Measurements from ENCODE around the gene DACH1. TPM values are rescaled to one million over a fixed set of nuclear protein-coding genes. Genes with fewer than 3 reads are reported as not detected.

Gene DACH1
- total RNA-seq, 2 donors from 2014 or later: not detected

DNA sequence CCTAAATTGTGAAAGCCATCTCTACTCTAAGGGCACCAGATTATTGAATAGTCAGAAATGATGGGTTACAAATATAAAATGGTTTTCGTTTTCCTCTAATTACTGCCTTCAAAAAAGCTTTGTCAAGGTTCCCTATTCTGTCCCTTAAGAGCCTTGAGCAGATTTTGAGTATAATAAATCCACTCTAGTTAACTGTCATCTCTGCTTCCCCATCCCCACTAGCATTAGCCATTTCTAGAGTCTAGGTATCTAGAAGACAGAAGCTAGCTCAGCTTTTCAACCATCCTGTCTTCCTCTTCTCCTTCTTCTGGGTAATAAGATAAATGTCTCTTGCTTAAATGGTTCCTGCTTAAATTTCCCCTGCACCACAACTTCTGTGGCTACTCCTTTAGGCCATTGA is 290.4 kb downstream of the DACH1 start:
- no peaks in the 10 kb centered on the region for H3K9me3 Mint-ChIP-seq
- H3K27ac Mint-ChIP-seq: no peak overlapping the region
- no peaks in the 10 kb centered on the region for H3K36me3 Mint-ChIP-seq
- no peak for DNase-seq (ENCODE audit: low spot score in 2 of 2)
- ATAC-seq: no peak

DNA sequence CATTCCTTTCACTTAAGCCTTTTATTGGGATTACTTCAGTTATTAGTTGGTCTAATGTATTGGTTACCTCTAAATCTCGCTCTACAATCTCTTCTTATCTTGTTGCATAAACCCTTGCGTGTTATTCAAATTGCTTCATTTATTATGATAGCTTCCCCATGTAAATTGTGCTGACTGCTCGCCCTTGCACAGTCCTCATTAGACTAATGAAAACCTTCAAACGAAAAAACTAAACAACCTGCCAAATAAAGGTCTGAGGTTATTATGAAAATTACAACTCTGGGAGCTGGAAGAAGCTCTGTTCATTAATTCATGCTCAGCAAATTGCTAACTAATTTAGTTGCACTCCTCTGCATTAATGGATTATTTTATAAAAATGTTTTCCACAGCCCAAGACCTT is 320.1 kb downstream of the DACH1 start:
- ATAC-seq: no peak
- H3K36me3 Mint-ChIP-seq: no peaks in the 10 kb centered on the region

DNA sequence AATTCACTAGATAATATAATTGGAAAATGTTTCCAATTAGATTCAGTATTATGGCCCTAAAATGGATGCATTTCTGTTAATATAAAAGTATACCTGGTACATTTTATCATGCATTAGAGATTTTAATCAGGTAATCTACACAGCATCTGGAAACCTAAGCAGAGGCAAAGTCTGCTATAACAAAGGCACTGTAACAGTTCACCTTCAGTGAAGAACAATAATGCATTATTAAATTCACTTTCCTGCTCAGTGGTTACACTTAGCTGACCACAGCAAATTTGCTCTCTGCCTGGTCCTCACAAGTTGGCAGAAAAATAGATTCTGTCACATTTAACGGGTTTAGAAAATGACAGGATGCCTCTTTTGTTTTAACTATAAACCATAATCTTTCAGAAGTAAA is 326.9 kb downstream of the DACH1 start:
- DNase-seq (ENCODE audit: low spot score in 2 of 2) (no peak), ATAC-seq (no peak)
- Mint-ChIP-seq H3K36me3 (no peaks in the 10 kb centered on the region), H3K27ac (no peak overlapping the region), H3K9me3 (peaks cover 0 to 3% of the 10 kb centered on the region in 2 donors)

More for the DNA sequence above, 320.1 kb downstream of the DACH1 start:
- Mint-ChIP-seq H3K9me3 (no peaks in the 10 kb centered on the region), H3K27ac (no peak overlapping the region)
- no peak for DNase-seq (ENCODE audit: low spot score in 2 of 2)

DNA sequence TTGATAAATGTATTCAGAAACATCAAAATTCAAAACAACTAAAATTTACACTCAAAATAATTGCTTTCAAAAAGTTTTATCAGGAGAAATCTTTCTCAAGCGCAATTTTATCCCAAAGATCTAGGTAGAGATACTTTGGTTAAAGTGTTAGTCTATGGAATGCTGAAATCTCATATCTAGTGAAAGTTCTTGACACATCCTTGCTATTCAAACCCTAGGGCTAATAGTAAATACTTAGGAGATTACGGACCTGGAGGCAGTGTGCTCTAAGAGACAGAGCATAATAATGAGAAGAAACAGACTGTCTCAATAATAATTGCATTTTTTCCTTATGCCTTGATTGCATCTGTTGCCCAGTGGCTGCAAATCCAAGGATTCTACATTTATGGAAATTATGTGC is 330.8 kb downstream of the DACH1 start:
- DNase-seq (ENCODE audit: low spot score in 2 of 2): no peak

DNA sequence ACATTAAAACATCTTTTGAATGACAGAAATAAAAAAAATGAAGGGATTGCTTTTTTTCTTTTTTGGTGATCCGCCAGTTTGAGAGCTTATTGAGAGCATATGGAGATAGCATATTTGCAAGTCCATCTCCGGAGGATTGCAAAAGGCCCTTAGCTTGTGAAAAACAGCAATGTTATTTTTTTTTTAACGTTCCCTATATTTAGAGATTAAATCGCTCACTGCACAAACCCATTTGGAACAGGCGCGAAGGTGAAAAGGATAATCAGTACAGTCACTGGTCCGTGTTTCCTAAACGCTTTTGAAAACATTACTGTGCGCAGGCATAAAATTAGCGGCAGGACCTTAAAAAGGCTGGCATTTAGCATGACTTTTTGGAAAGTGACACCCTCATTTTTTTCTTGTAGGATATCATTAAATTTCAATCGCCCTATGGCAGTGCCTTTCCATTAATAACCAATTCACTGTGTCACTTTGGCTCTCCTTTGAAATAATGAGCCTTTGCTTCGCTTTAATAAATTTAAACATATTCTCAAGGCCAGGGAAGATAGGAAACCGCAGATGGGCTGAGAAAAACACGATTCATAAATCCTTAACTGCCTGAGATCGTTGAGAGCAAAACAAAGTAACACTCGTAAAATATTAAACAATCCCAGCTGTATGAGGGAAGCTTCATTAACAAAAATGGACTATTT is 342.2 kb downstream of the DACH1 start:
- Mint-ChIP-seq H3K27ac (no peak overlapping the region), H3K36me3 (no peaks in the 10 kb centered on the region), H3K9me3 (no peaks in the 10 kb centered on the region)
- ATAC-seq (no peak), DNase-seq (ENCODE audit: low spot score in 2 of 2) (no peak)

More for the DNA sequence above, 330.8 kb downstream of the DACH1 start:
- ATAC-seq: no peak
- peaks cover 0 to 8% of the 10 kb centered on the region in 2 donors for H3K9me3 Mint-ChIP-seq
- no peak overlapping the region for H3K27ac Mint-ChIP-seq
- no peaks in the 10 kb centered on the region for H3K36me3 Mint-ChIP-seq

DNA sequence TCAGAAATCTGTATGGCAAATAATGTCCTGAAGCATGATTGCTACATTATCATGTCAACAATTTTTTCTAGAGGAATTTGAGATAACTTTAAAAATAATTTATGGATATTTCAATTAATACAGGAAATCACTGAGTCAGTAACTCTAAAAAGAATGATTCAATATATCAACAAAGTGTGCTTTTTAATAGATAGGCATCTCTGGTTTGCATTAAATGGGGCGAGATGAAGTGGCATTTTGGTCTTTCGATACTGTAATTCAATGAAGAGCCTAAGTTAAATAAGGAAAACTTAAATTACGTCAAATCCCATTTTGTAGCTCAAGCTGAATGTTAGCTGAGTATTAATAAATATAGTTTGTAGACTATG is 342.8 kb downstream of the DACH1 start:
- no peak overlapping the region for H3K27ac Mint-ChIP-seq
- no peak for DNase-seq (ENCODE audit: low spot score in 2 of 2)
- no peaks in the 10 kb centered on the region for H3K36me3 Mint-ChIP-seq
- ATAC-seq: no peak
- no peaks in the 10 kb centered on the region for H3K9me3 Mint-ChIP-seq

DNA sequence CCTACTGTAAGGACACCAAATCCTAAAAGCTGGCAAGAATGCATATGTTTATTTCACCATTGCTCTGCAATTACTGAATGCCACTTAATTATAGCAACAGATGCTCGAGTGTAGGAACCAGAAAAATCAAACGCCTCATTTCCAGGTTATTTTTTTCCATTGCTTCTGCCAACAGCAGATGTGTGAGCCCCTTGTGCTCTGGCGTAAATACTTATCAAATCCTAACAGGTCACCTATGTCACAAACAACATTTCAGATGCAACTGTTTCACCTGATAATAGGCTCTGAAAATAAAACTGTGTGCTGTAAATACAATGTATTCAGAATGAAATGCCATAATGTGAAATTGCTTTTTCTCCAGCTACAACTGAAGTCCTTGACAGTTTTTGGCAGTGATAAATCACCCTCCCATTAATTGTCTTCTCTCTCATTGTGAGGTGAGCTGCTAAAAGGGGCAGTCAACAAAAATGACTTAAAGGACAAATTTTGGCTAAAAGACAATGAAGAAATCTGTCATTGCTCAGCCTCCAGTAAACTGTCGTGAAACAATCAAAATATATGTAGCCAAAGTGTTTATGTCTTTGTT is 344.0 kb downstream of the DACH1 start:
- DNase-seq (ENCODE audit: low spot score in 2 of 2) (no peak), ATAC-seq (no peak)
- no peak overlapping the region for H3K27ac Mint-ChIP-seq
- H3K9me3 Mint-ChIP-seq: no peaks in the 10 kb centered on the region
- no peaks in the 10 kb centered on the region for H3K36me3 Mint-ChIP-seq

DNA sequence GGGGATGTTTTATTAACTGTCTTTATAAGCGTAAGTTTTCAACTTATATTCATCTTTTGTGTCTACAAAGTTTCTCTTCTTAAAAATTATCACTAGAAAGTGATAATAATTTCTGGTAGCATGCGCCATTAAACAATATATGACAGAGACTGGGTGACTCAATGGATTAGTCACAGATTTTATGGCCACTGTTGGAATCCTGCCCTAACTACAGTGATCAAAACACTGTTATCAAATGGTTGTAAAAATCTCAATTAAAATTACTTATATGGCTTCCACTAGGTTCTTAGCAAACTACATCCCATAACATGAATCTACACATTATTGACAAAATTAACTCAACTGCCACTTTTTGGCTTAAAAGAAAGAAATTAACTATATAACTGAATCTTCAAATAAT is 350.0 kb downstream of the DACH1 start:
- no peak for DNase-seq (ENCODE audit: low spot score in 2 of 2)
- Mint-ChIP-seq H3K27ac (no peak overlapping the region), H3K36me3 (no peaks in the 10 kb centered on the region), H3K9me3 (no peaks in the 10 kb centered on the region)
- ATAC-seq: no peak

DNA sequence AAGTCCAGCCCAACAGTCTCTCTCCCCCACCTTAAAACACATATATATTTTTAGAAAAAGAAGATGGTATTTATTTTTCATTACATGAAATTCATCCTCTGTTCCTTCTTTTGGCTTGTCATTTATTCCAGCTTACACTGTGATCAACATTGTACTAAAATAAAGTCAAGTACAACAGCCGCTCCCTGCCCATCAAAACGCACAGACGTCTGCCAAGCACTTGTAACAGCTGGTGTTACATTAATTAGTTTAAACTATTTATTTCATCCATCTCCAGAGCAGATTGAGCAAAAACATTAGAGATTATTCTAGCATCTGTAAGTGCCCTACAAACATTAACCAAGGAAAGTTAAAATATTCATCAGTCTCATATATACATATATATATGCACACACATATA is 350.5 kb downstream of the DACH1 start:
- ATAC-seq (no peak), DNase-seq (ENCODE audit: low spot score in 2 of 2) (no peak)
- Mint-ChIP-seq H3K36me3 (no peaks in the 10 kb centered on the region), H3K27ac (no peak overlapping the region), H3K9me3 (no peaks in the 10 kb centered on the region)

DNA sequence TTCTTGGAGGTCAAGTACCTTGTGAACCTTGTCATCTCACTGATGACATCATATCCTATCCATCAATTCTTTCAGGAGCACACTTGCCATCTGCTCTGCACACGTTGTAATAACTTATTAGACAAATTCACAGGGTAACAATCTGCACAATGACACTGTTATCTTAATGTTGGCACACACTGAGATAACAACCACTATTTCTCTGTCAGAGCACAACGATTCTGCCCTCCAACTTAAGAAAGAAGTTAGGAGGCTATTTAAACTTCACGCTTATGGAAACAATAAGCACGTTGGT is 351.3 kb downstream of the DACH1 start:
- Mint-ChIP-seq H3K36me3 (no peaks in the 10 kb centered on the region), H3K27ac (no peak overlapping the region)
- ATAC-seq: no peak

DNA sequence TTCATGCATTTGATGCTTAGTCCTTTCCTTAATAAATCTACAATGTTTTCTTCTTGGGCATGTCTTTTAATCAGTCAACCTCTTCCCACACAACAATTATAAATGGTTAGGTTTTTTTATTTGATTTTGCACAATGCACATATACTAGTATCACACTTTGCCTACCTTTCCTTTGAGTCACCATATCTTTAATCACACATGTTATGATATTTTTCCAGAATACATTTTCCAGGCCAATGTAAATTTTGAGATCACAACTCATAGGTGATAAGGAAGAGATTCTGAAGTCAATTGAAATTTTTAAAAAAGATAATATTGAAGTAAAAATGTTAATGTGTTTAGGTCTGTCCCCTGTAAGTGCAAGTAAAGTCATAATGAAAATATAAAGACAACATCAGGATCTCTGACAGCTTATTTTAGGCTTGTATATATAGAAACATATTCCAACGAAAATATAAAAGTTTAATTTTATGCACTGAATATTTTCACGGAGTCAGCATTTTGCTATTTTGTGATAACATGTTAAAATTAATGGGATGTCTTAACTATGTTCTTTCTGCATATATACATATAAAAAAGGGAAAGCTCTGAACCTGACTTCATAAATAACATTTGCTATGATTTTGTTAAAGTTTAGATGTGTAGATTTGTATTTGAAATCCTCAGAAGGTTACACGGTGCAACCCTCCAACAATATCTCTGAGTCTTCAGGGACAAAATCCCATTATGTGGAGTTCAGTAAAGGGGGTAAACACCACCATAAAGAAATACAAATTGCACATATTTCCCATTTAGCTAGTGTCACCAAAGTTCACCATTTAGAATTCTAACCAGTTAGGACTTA is 351.9 kb downstream of the DACH1 start:
- no peaks in the 10 kb centered on the region for H3K36me3 Mint-ChIP-seq
- DNase-seq (ENCODE audit: low spot score in 2 of 2) (no peak), ATAC-seq (no peak)
- peaks cover 2 to 5% of the 10 kb centered on the region in 2 donors for H3K9me3 Mint-ChIP-seq
- H3K27ac Mint-ChIP-seq: no peak overlapping the region

More for the DNA sequence above, 351.3 kb downstream of the DACH1 start:
- H3K9me3 Mint-ChIP-seq: peaks cover 0 to 5% of the 10 kb centered on the region in 2 donors
- DNase-seq (ENCODE audit: low spot score in 2 of 2): no peak

DNA sequence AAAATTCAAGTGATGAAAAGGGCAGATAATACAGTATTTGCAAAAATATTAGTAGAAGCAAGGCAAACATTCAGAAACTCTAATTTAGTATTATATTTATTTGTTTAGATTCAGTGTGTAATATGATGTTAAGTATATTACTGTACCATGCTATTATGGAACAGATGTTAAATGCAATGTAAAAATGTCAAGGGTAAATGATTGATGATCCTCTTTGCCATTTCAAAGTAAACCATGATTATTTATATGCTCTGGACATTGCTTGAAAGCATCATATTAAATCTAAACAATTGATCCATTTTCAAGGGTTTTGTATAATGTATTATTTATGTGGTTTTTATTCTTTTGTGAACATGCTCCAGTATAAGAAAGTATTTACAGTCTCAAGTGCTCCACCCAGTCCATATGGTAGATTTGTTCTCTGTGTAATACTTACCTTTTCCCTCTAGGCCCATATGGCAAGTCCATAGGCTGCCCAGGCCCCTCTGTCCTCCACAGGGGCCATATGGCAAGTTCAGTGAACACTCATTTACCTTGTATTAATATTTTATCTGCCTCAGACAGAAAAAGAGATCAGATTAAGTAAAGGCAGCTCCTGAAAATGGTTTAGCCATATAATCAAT is 353.5 kb downstream of the DACH1 start:
- ATAC-seq (no peak), DNase-seq (ENCODE audit: low spot score in 2 of 2) (no peak)
- H3K27ac Mint-ChIP-seq: no peak overlapping the region
- H3K9me3 Mint-ChIP-seq: peaks cover 5 to 7% of the 10 kb centered on the region in 2 donors
- H3K36me3 Mint-ChIP-seq: no peaks in the 10 kb centered on the region

DNA sequence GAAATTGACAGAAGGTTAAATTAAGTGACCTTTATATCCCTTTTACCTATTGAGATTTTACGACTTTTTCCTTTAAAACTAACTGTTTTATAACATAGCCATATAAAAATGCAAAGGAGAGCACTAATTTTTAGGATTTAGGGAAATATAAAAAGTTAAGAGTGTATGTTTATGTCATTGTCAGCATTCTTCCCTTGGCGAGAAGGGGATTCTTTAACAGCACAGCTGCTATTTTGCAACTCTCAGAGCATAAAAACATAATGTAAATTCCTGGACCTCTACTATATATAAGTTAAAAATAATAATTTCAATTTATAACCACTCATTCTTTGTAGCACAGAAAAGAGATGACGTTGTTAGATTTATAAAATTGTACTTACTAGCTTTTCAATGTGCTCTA is 363.2 kb downstream of the DACH1 start:
- no peak for ATAC-seq
- Mint-ChIP-seq H3K27ac (no peak overlapping the region), H3K36me3 (no peaks in the 10 kb centered on the region), H3K9me3 (peaks cover 4% of the 10 kb centered on the region in 2 donors)
- no peak for DNase-seq (ENCODE audit: low spot score in 2 of 2)

DNA sequence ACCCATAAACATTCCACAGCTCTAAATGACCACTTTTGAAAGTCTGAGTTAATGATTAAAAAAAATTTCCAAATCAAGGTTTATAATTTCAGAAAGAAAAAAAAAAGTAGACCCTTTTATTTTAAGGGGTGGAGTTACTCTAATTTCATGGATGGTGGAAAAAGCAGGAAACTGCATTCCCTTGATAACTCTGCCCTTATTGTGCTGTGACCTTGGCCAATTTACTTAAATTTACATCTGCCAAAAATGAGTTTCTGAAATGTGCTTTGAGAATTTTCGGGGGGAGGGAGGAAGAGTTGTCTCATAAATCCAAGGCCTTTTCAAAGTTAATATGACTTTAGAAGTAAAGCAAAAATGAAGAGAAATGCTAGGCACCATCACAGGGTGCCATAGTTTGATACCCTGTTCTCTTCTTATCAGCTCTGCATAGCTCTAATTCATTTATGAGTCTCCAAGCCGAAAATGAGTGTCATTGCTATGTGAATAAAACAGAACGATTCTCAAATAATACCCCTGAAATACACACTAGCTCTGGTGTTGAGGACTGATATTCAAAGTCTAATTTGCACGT is 367.0 kb downstream of the DACH1 start:
- no peaks in the 10 kb centered on the region for H3K36me3 Mint-ChIP-seq
- ATAC-seq (no peak), DNase-seq (ENCODE audit: low spot score in 2 of 2) (no peak)
- peaks cover 4% of the 10 kb centered on the region in 2 donors for H3K9me3 Mint-ChIP-seq
- no peak overlapping the region for H3K27ac Mint-ChIP-seq

DNA sequence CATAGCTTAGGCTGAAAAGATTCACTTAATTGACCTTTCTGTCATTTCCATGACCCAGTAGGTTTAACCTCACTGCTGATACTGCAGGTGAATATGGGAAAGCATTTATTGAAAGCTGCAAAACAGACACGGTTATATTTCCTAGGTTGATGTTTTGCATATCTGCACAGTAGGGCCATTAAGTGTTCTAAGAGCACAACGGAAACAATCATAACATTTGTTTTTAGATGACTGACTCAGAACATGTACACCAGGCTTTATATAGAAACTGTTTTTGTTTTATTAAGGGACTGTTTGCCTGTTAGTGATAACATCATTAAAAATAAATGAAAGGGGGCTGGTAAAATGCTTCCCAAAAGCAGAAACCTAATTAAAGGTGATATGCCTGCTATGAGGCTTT is 367.8 kb downstream of the DACH1 start:
- DNase-seq (ENCODE audit: low spot score in 2 of 2) (no peak), ATAC-seq (no peak)
- no peaks in the 10 kb centered on the region for H3K36me3 Mint-ChIP-seq
- H3K27ac Mint-ChIP-seq: no peak overlapping the region
- H3K9me3 Mint-ChIP-seq: peaks cover 4% of the 10 kb centered on the region in 2 donors

DNA sequence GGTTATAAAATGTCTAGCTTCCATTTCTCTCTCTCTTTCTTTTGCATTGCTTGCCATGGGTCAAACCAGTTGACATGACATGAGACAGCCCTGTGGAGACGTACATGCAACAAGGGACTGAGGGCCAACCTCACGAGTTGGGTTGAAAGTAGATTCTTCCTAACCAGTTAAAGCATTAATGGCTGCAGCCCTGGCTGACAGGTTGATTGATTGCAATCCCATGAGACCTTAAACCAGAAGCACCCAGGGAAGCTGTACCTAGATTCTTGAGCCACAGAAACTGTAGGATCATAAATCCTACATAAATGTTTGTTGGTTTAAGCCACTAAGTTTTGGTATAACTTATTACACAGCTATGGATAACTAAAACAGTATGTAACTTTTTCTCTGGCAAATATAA is 373.8 kb downstream of the DACH1 start:
- ATAC-seq: no peak
- no peak overlapping the region for H3K27ac Mint-ChIP-seq
- no peaks in the 10 kb centered on the region for H3K36me3 Mint-ChIP-seq
- DNase-seq (ENCODE audit: low spot score in 2 of 2): no peak
- no peaks in the 10 kb centered on the region for H3K9me3 Mint-ChIP-seq

DNA sequence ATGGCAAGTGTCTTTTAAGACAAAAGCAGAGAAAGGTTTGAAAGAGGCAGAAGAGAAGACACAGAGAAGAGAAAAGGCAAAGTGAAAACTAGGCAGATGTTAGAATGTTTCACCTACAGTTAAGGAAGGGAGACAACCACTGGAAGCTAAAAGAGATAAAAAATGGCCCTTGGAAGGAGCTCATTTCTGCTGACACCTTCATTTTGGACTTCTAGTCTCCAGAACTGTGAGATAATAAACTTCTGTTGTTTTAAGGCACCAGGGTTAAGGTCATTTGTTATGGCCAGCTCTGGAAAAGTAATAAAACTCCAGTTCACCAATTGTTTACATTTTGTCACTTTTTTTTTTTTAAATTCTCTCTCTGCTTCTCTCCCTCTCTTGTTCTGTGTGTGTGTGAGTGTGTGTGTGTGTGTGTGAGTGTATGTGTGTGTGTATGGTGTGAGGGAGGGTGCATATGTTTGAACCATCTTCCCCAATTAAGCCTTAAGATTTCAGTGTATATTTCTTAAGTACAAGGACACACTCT is 374.6 kb downstream of the DACH1 start:
- no peak overlapping the region for H3K27ac Mint-ChIP-seq
- DNase-seq (ENCODE audit: low spot score in 2 of 2) (no peak), ATAC-seq (no peak)
- no peaks in the 10 kb centered on the region for H3K36me3 Mint-ChIP-seq
- no peaks in the 10 kb centered on the region for H3K9me3 Mint-ChIP-seq
